HepG2 (cell line): ENCODE results near the gene PRDX2. TPM values are rescaled to one million over a fixed set of nuclear protein-coding genes. Genes with fewer than 3 reads are reported as not detected.

Experiments used
- ATAC-seq: fragments of 200-7000 bp; cut with Tn5 transposase; 3 replicates; pipeline ENCODE4 v1.9.1; 2020; ENCODE audit warnings: mild to moderate bottlenecking, moderate library complexity
- BruUV-seq: library from RNA; stranded (reverse); fragments of 400-500 nt; replicated peaks from 2 replicates; lab custom pipeline; 2021; lab: Mats Ljungman, UMichigan
- CTCF ChIA-PET: fragments of 300-600 bp; formaldehyde crosslinking; extraction: SDS; loops from one replicate; lab custom pipeline; 2021; ENCODE audit warnings: low total read pairs, inconsistent platforms, low intra/inter-chr PET ratio; lab: Yijun Ruan, JAX
- POLR2A ChIA-PET: fragments of 350-600 bp; sonication (Branson Sonifier 250); formaldehyde crosslinking; loops from one replicate; lab custom pipeline; 2020; ENCODE audit warnings: antibody characterized with exemption, inconsistent platforms; lab: Yijun Ruan, JAX
- DNase-seq: peaks from one replicate; pipeline ENCODE4 v3.0.0-alpha.2; 2015; ENCODE audit warnings: low spot score
- FAIRE-seq: peaks from 3 replicates; lab custom pipeline; 2011; peaks lifted over from hg19 to GRCh38; lab: Jason Lieb, UNC
- H2AFZ ChIP-seq: one replicate; pipeline ENCODE4 v1.6.1; 2011; ENCODE audit warnings: low read length, inconsistent platforms
- H3K27ac ChIP-seq: fragments of 300-600 bp; 3 replicates; pipeline ENCODE4 v1.8.0; 2011; ENCODE audit warnings: mixed run types, mild to moderate bottlenecking, mixed read lengths, low read length, inconsistent platforms; ENCODE audit not compliant: insufficient read depth; ENCODE audit errors: extremely low read length
- H3K27me3 ChIP-seq, 2 experiments: fragments of 200-600 bp in 1 of 2; 2 replicates in 1 of 2; 3 replicates in 1 of 2; pipeline versions ENCODE4 v1.6.0 to v1.8.0; 2011; ENCODE audit warnings: low read length in 2 of 2, mild to moderate bottlenecking in 2 of 2, moderate library complexity in 2 of 2, inconsistent platforms in 1 of 2; ENCODE audit not compliant: insufficient read depth in 2 of 2, control insufficient read depth in 1 of 2
- H3K36me3 ChIP-seq, 2 experiments: fragments of 200-600 bp in 1 of 2; replicated peaks in 1 of 2; 2 replicates in 1 of 2; 3 replicates in 1 of 2; pipeline versions ENCODE4 v1.5.1 to v1.8.0; 2011; ENCODE audit warnings: low read length in 2 of 2, inconsistent platforms in 1 of 2; ENCODE audit not compliant: insufficient read depth in 2 of 2, control insufficient read depth in 1 of 2
- H3K4me1 ChIP-seq: 2 replicates; pipeline ENCODE4 v1.5.1; 2012; ENCODE audit warnings: low read length, inconsistent platforms; ENCODE audit not compliant: insufficient read depth
- H3K4me2 ChIP-seq: 2 replicates; pipeline ENCODE4 v1.6.0; 2011; ENCODE audit warnings: low read depth, low read length, inconsistent platforms
- H3K4me3 ChIP-seq, 3 experiments: fragments of 200-600 bp in 1 of 3; sonication (generic), shearing (Covaris generic) in 1 of 3; replicated peaks in 1 of 3; 2 replicates each; pipeline ENCODE4 v1.5.1; 2011 to 2016; ENCODE audit warnings: low read length in 3 of 3, inconsistent platforms in 2 of 3, low read depth in 2 of 3, mild to moderate bottlenecking in 2 of 3, control low read depth in 1 of 3, mixed read lengths in 1 of 3; ENCODE audit not compliant: insufficient read depth in 1 of 3
- H3K79me2 ChIP-seq: one replicate; pipeline ENCODE4 v1.6.1; 2011; ENCODE audit warnings: low read length, inconsistent platforms; ENCODE audit not compliant: insufficient read depth
- H3K9ac ChIP-seq: 2 replicates; pipeline ENCODE4 v1.6.0; 2011; ENCODE audit warnings: mild to moderate bottlenecking, low read depth, low read length, inconsistent platforms; ENCODE audit not compliant: insufficient read depth
- H3K9me3 ChIP-seq: 2 replicates; pipeline ENCODE4 v1.5.1; 2012; ENCODE audit warnings: mild to moderate bottlenecking, low read length
- H4K20me1 ChIP-seq: 2 replicates; pipeline ENCODE4 v1.6.0; 2011; ENCODE audit warnings: inconsistent platforms, mild to moderate bottlenecking, low read length, moderate library complexity; ENCODE audit not compliant: insufficient read depth
- ADNP ChIP-seq: sonication (generic); formaldehyde crosslinking; IDR thresholded peaks from 2 replicates; pipeline ENCODE4 v1.4.0; 2020; ENCODE audit warnings: missing genetic modification reagents
- ATF3 ChIP-seq: sonication (generic); formaldehyde crosslinking; IDR thresholded peaks from 2 replicates; pipeline ENCODE4 v1.4.0; 2020; ENCODE audit warnings: missing genetic modification reagents
- BORCS8-MEF2B ChIP-seq: sonication (generic); formaldehyde crosslinking; IDR thresholded peaks from 2 replicates; pipeline ENCODE4 v1.8.0; 2022; ENCODE audit warnings: mild to moderate bottlenecking, missing genetic modification reagents
- DNMT3B ChIP-seq: conservative IDR thresholded peaks from 2 replicates; pipeline ENCODE4 v1.6.1; 2016; ENCODE audit warnings: missing biosample characterization, control low read depth
- EED ChIP-seq: sonication (generic); formaldehyde crosslinking; IDR thresholded peaks from 2 replicates; pipeline ENCODE4 v1.5.0; 2020; ENCODE audit warnings: mild to moderate bottlenecking, missing genetic modification reagents
- ETV6 ChIP-seq: sonication (generic); formaldehyde crosslinking; conservative IDR thresholded peaks from 2 replicates; pipeline ENCODE4 v1.4.0; 2020; ENCODE audit warnings: missing genetic modification reagents
- EZH2 ChIP-seq: conservative IDR thresholded peaks from 2 replicates; pipeline ENCODE4 v1.6.1; 2012; ENCODE audit warnings: mild to moderate bottlenecking, low read depth, low read length, moderate library complexity
- GLI4 ChIP-seq: sonication (generic); formaldehyde crosslinking; IDR thresholded peaks from 2 replicates; pipeline ENCODE4 v1.5.1; 2020; ENCODE audit warnings: missing genetic modification reagents, mild to moderate bottlenecking, moderate library complexity, borderline replicate concordance
- HHEX ChIP-seq: IDR thresholded peaks from 2 replicates; pipeline ENCODE4 v1.6.1; 2016; ENCODE audit warnings: control low read depth
- HOXA7 ChIP-seq: sonication (generic); formaldehyde crosslinking; IDR thresholded peaks from 2 replicates; pipeline ENCODE4 v1.8.1; 2022; ENCODE audit warnings: mild to moderate bottlenecking, missing genetic modification reagents, moderate library complexity
- KAT2B ChIP-seq: fragments of 150-350 bp; IDR thresholded peaks from 2 replicates; pipeline ENCODE4 v1.6.1; 2014; ENCODE audit warnings: low read depth, low read length, borderline replicate concordance
- MAF1 ChIP-seq: sonication (generic); formaldehyde crosslinking; IDR thresholded peaks from 2 replicates; pipeline ENCODE4 v1.5.0; 2020; ENCODE audit warnings: missing genetic modification reagents, borderline replicate concordance
- MAFF ChIP-seq: IDR thresholded peaks from 2 replicates; pipeline ENCODE4 v1.6.1; 2011; ENCODE audit warnings: low read depth, low read length, improper control_type of control experiment
- MEIS1 ChIP-seq: sonication (generic); formaldehyde crosslinking; IDR thresholded peaks from 2 replicates; pipeline ENCODE4 v1.9.0; 2021; ENCODE audit warnings: mild to moderate bottlenecking, missing genetic modification reagents, moderate library complexity, borderline replicate concordance
- RBM39 ChIP-seq: fragments of 200-400 bp; formaldehyde crosslinking; IDR thresholded peaks from one replicate; pipeline ENCODE4 v1.6.1; 2018; ENCODE audit warnings: antibody characterized with exemption, mild to moderate bottlenecking, low read depth, low read length; ENCODE audit not compliant: poor library complexity, severe bottlenecking
- SALL1 ChIP-seq: sonication (generic); formaldehyde crosslinking; IDR thresholded peaks from 2 replicates; pipeline ENCODE4 v1.8.0; 2022; ENCODE audit warnings: mild to moderate bottlenecking, missing genetic modification reagents
- SIN3A ChIP-seq: IDR thresholded peaks from 2 replicates; pipeline ENCODE4 v1.6.1; 2011; ENCODE audit warnings: low read depth, mild to moderate bottlenecking, control low read depth, low read length, borderline replicate concordance
- SIN3B ChIP-seq: fragments of 150-350 bp; IDR thresholded peaks from 2 replicates; pipeline ENCODE4 v1.6.1; 2014; ENCODE audit warnings: low read length
- TERF1 ChIP-seq: sonication (generic); formaldehyde crosslinking; IDR thresholded peaks from 2 replicates; pipeline ENCODE4 v1.8.0; 2022; ENCODE audit warnings: mild to moderate bottlenecking, missing genetic modification reagents, moderate library complexity
- ZNF354B ChIP-seq: sonication (generic); formaldehyde crosslinking; IDR thresholded peaks from 2 replicates; pipeline ENCODE4 v1.8.0; 2022; ENCODE audit warnings: mild to moderate bottlenecking, missing genetic modification reagents
- ZNF451 ChIP-seq: sonication (generic); formaldehyde crosslinking; IDR thresholded peaks from 2 replicates; pipeline ENCODE4 v1.5.0; 2020; ENCODE audit warnings: mild to moderate bottlenecking, missing genetic modification reagents
- ZNF569 ChIP-seq: sonication (generic); formaldehyde crosslinking; IDR thresholded peaks from 2 replicates; pipeline ENCODE4 v1.5.0; 2020; ENCODE audit warnings: mild to moderate bottlenecking, missing genetic modification reagents, moderate library complexity, borderline replicate concordance
- ZNF589 ChIP-seq: sonication (generic); formaldehyde crosslinking; conservative IDR thresholded peaks from 2 replicates; pipeline ENCODE4 v1.8.0; 2022; ENCODE audit warnings: mild to moderate bottlenecking, moderate library complexity, missing genetic modification reagents
- ZNF775 ChIP-seq: sonication (generic); formaldehyde crosslinking; IDR thresholded peaks from 2 replicates; pipeline ENCODE4 v1.4.0; 2020; ENCODE audit warnings: missing genetic modification reagents, mild to moderate bottlenecking, moderate library complexity, borderline replicate concordance
- ZNF891 ChIP-seq: sonication (generic); formaldehyde crosslinking; IDR thresholded peaks from 2 replicates; pipeline ENCODE4 v1.5.0; 2020; ENCODE audit warnings: mild to moderate bottlenecking, missing genetic modification reagents
- WGBS: methylation state at CpG from one replicate; pipeline ENCODE4 v1.1.6; 2017; ENCODE audit warnings: low lambda C conversion rate; 5-methylcytosine and 5-hydroxymethylcytosine counted together
- in situ Hi-C: cut with HindIII; loops from 2 replicates; pipeline ENCODE4 v1.10.0; 2017; ENCODE audit warnings: low pct_unique_long_range_greater_than_20kb; ENCODE audit not compliant: extremely low pct_ligation_motif_present
- intact Hi-C: fragments of 100-400 bp; cut with micrococcal nuclease; formaldehyde crosslinking; loops from one replicate; pipeline ENCODE4 v1.10.0; 2022; ENCODE audit not compliant: unreplicated experiment
- polyA plus RNA-seq, 8 experiments: library from polyadenylated mRNA; depleted of rRNA in 3 of 8; stranded (reverse) in 7 of 8; unstranded in 1 of 8; fragments of >200 nt; fragmentation: Illumina TruSeq in 4 of 8; extraction: Trizol in 4 of 8; gene quantifications; 2 replicates each; pipeline versions ENCODE4 v1.2.1 to v1.2.3, GENCODE V29; 2011 to 2016; ENCODE audit warnings: low read depth in 4 of 8, missing spikeins in 1 of 8, mixed read lengths in 1 of 8; ENCODE audit not compliant: insufficient read depth in 1 of 8
- total RNA-seq, 5 experiments: library from RNA; depleted of rRNA; stranded (reverse); fragments of >200 nt; fragmentation: Illumina TruSeq; extraction: Trizol; gene quantifications; 2 replicates each; pipeline ENCODE4 v1.2.3, GENCODE V29; 2016; ENCODE audit warnings: low read depth in 1 of 5

The PRDX2 gene
- total and polyA plus RNA-seq, 2 of the 13 experiments (the other 11 are each of a cell fraction or from before 2014, with no cell fraction given), result 218 to 381 TPM

GRCh38 chr19:12791345-12792050 lies 10.1 kb downstream of the PRDX2 start, which contains the start of gene JUNB:
TSS of gene JUNB (plus strand) at chr19:12791486. CDS start at chr19:12791772, 286 bp downstream.
- no peaks in the 10 kb centered on the region for H3K9me3 ChIP-seq
- H3K27me3 ChIP-seq, result no peaks in the 10 kb centered on the region
- CTCF ChIA-PET, result interaction anchor here (0.7 to 0.8 kb wide), 2 partner anchors 14 to 115 kb away, joined by 3 read pairs; no protein-coding TSS in a partner anchor
- FAIRE-seq (peak; percentile 56), ATAC-seq (peak; percentile 70), DNase-seq (peak; percentile 88)
- peaks cover 60% of the 10 kb centered on the region for H3K4me1 ChIP-seq
- peak within 1 kb of the TSS; percentile 89 for H3K9ac ChIP-seq
- BruUV-seq, result TSS peak; percentile 81
- peak within 1 kb of the TSS; percentile 99 for H3K4me2 ChIP-seq
- intact Hi-C loops, result no loop called here
- in situ Hi-C loops, result no loop called here
- peak within 1 kb of the TSS; percentile 81 for H3K27ac ChIP-seq
- no peak within 1 kb of the TSS for H2AFZ ChIP-seq
- H3K36me3 ChIP-seq, result no peaks in the 10 kb centered on the region
- H3K4me3 ChIP-seq, result peak within 1 kb of the TSS; percentile 77 to 87 (median 78)
- POLR2A ChIA-PET, result interaction anchor here (0.7 to 3.9 kb wide), 16 partner anchors 9 to 326 kb away, joined by 3 to 124 read pairs (median 12); partner anchors contain the start of genes GCDH, GET3, HOOK2 and MAN2B1
- H3K79me2 ChIP-seq, result peaks cover 8% of the 10 kb centered on the region
- no peaks in the 10 kb centered on the region for H4K20me1 ChIP-seq
- 0% methylated on average over 6 of the region's 73 CpGs for WGBS
- TF ChIP-seq ADNP (CRISPR knock-in tag), result no peak
- no peak for TF ChIP-seq EZH2
- 0 out of 2 replicates have a peak, but pooled peaks have one; percentile 67 for TF ChIP-seq TERF1 (CRISPR knock-in tag)
- no peak for TF ChIP-seq MAFF
- no peak for TF ChIP-seq ZNF775 (CRISPR knock-in tag)
- peak; percentile 78 for TF ChIP-seq SIN3A
- TF ChIP-seq EED (CRISPR knock-in tag), result peak; percentile 80; the same call in 1 of the 2 replicates
- peak; percentile 54; the same call in 1 of the 2 replicates for TF ChIP-seq SIN3B
- TF ChIP-seq ATF3, result peak; percentile 74; the same call in 1 of the 2 replicates
- no peak for TF ChIP-seq KAT2B
- peak; percentile 87 for TF ChIP-seq ZNF589
- TF ChIP-seq RBM39, result peak; percentile 96
- peak; percentile 88; the same call in 1 of the 2 replicates for TF ChIP-seq ZNF891 (CRISPR knock-in tag)
- TF ChIP-seq GLI4, result no peak; the same call in 1 of the 2 replicates
- no peak for TF ChIP-seq HHEX
- no peak for TF ChIP-seq DNMT3B
- TF ChIP-seq ETV6 (CRISPR knock-in tag), result peak; percentile 91
- no peak for TF ChIP-seq ZNF354B (CRISPR knock-in tag)
- TF ChIP-seq SALL1, result peak; percentile 92
- TF ChIP-seq ZNF451 (CRISPR knock-in tag), result peak; percentile 67; the same call in 1 of the 2 replicates
- peak; percentile 75; the same call in 1 of the 2 replicates for TF ChIP-seq MEIS1 (CRISPR knock-in tag)
- TF ChIP-seq ZNF569 (CRISPR knock-in tag), result no peak
- peak; percentile 82 for TF ChIP-seq BORCS8-MEF2B (CRISPR knock-in tag)
- TF ChIP-seq MAF1 (CRISPR knock-in tag), result peak; percentile 92; the same call in 1 of the 2 replicates
- TF ChIP-seq HOXA7 (CRISPR knock-in tag), result no peak
